Activated naive CD8-positive, alpha-beta T cell treated with anti-CD3 and anti-CD28 coated beads for 36 hours (primary cell): ENCODE measurements around the gene LRRC32. TPM values are rescaled to one million over a fixed set of nuclear protein-coding genes. Genes with fewer than 3 reads are reported as not detected.
"Not testable (repeated sequence)": the region's sequence is repeated elsewhere in the genome, so short reads cannot be mapped to it uniquely, and the experiment has no call there.

Source experiments
- DNase-seq: peaks from one replicate; pipeline ENCODE4 v3.0.0; 2021
- H3K27ac Mint-ChIP-seq: one replicate; pipeline ENCODE4 v1.8.0; 2022; ENCODE audit warnings: mild to moderate bottlenecking, moderate library complexity, mixed read lengths
- H3K27me3 Mint-ChIP-seq: one replicate; pipeline ENCODE4 v1.8.0; 2022; ENCODE audit warnings: mild to moderate bottlenecking, mixed read lengths
- H3K36me3 Mint-ChIP-seq: one replicate; pipeline ENCODE4 v1.8.0; 2021; ENCODE audit warnings: mild to moderate bottlenecking, mixed read lengths
- H3K4me1 Mint-ChIP-seq: one replicate; pipeline ENCODE4 v1.8.0; 2021; ENCODE audit warnings: mixed read lengths
- H3K4me3 Mint-ChIP-seq: one replicate; pipeline ENCODE4 v1.8.0; 2022; ENCODE audit warnings: mild to moderate bottlenecking, moderate library complexity, mixed read lengths
- H3K9me3 Mint-ChIP-seq: one replicate; pipeline ENCODE4 v1.8.0; 2022; ENCODE audit warnings: mixed read lengths
- total RNA-seq, 2 experiments: library from RNA; stranded (reverse); gene quantifications; one replicate each; pipeline ENCODE4 v1.2.3, GENCODE V29; 2021

LRRC32 gene
- total RNA-seq, 2 experiments from 2014 or later = 11.5 to 12.1 TPM

- no peak for DNase-seq
- Mint-ChIP-seq H3K9me3 (no peaks in the 10 kb centered on the region), H3K4me3 (no peak overlapping the region), H3K27ac (no peak overlapping the region), H3K36me3 (no peaks in the 10 kb centered on the region), H3K4me1 (no peaks in the 10 kb centered on the region), H3K27me3 (peaks cover 8% of the 10 kb centered on the region)
These were observed 13.1 kb downstream of the LRRC32 start for GRCh38 chr11:76657187-76658170.

GRCh38 chr11:76656571-76657081 is 13.9 kb downstream of the LRRC32 start:
- Mint-ChIP-seq H3K9me3 (no peaks in the 10 kb centered on the region), H3K27me3 (peaks cover 13% of the 10 kb centered on the region), H3K4me1 (no peaks in the 10 kb centered on the region), H3K4me3 (no peak overlapping the region), H3K36me3 (no peaks in the 10 kb centered on the region), H3K27ac (no peak overlapping the region)
- no peak for DNase-seq

- H3K4me3 Mint-ChIP-seq = no peak overlapping the region
- no peaks in the 10 kb centered on the region for H3K9me3 Mint-ChIP-seq
- no peak for DNase-seq
- no peak overlapping the region for H3K27ac Mint-ChIP-seq
- H3K4me1 Mint-ChIP-seq = no peaks in the 10 kb centered on the region
- H3K36me3 Mint-ChIP-seq = no peaks in the 10 kb centered on the region
- H3K27me3 Mint-ChIP-seq = peaks cover 16% of the 10 kb centered on the region
These were observed 14.5 kb downstream of the LRRC32 start for GRCh38 chr11:76656050-76656531.

GRCh38 chr11:76655501-76656049 is 15.0 kb downstream of the LRRC32 start:
- H3K9me3 Mint-ChIP-seq = no peaks in the 10 kb centered on the region
- H3K27ac Mint-ChIP-seq = no peak overlapping the region
- H3K27me3 Mint-ChIP-seq = peaks cover 18% of the 10 kb centered on the region

GRCh38 chr11:76654980-76655379 is 15.6 kb downstream of the LRRC32 start:
- H3K27me3 Mint-ChIP-seq = peaks cover 21% of the 10 kb centered on the region
- H3K36me3 Mint-ChIP-seq = no peaks in the 10 kb centered on the region
- no peak overlapping the region for H3K27ac Mint-ChIP-seq
- no peak overlapping the region for H3K4me3 Mint-ChIP-seq
- H3K4me1 Mint-ChIP-seq = no peaks in the 10 kb centered on the region
- H3K9me3 Mint-ChIP-seq = no peaks in the 10 kb centered on the region
- DNase-seq = no peak

More at GRCh38 chr11:76655501-76656049, 15.0 kb downstream of the LRRC32 start:
- no peaks in the 10 kb centered on the region for H3K36me3 Mint-ChIP-seq
- no peak for DNase-seq
- H3K4me1 Mint-ChIP-seq = no peaks in the 10 kb centered on the region
- H3K4me3 Mint-ChIP-seq = no peak overlapping the region

GRCh38 chr11:76654298-76654851 is 16.2 kb downstream of the LRRC32 start:
- H3K4me3 Mint-ChIP-seq = no peak overlapping the region
- peaks cover 25% of the 10 kb centered on the region for H3K27me3 Mint-ChIP-seq
- no peaks in the 10 kb centered on the region for H3K4me1 Mint-ChIP-seq
- no peak overlapping the region for H3K27ac Mint-ChIP-seq
- no peak for DNase-seq
- no peaks in the 10 kb centered on the region for H3K9me3 Mint-ChIP-seq
- H3K36me3 Mint-ChIP-seq = no peaks in the 10 kb centered on the region

GRCh38 chr11:76653674-76654284 is 16.8 kb downstream of the LRRC32 start:
- no peaks in the 10 kb centered on the region for H3K36me3 Mint-ChIP-seq
- H3K27me3 Mint-ChIP-seq = peaks cover 30% of the 10 kb centered on the region
- no peaks in the 10 kb centered on the region for H3K9me3 Mint-ChIP-seq
- no peak overlapping the region for H3K4me3 Mint-ChIP-seq
- H3K4me1 Mint-ChIP-seq = no peaks in the 10 kb centered on the region
- no peak overlapping the region for H3K27ac Mint-ChIP-seq
- DNase-seq = no peak

- H3K27ac Mint-ChIP-seq = no peak overlapping the region
- no peaks in the 10 kb centered on the region for H3K36me3 Mint-ChIP-seq
- H3K4me3 Mint-ChIP-seq = no peak overlapping the region
- no peaks in the 10 kb centered on the region for H3K9me3 Mint-ChIP-seq
- H3K27me3 Mint-ChIP-seq = peaks cover 35% of the 10 kb centered on the region
- no peak for DNase-seq
- no peaks in the 10 kb centered on the region for H3K4me1 Mint-ChIP-seq
These were observed 17.4 kb downstream of the LRRC32 start for GRCh38 chr11:76653012-76653673.

- H3K4me1 Mint-ChIP-seq = no peaks in the 10 kb centered on the region
- peaks cover 9% of the 10 kb centered on the region for H3K9me3 Mint-ChIP-seq
- no peak overlapping the region for H3K27ac Mint-ChIP-seq
- no peak for DNase-seq
- no peak overlapping the region for H3K4me3 Mint-ChIP-seq
- peaks cover 3% of the 10 kb centered on the region for H3K36me3 Mint-ChIP-seq
- peaks cover 50% of the 10 kb centered on the region for H3K27me3 Mint-ChIP-seq
These were observed 20.6 kb downstream of the LRRC32 start for GRCh38 chr11:76649851-76650372.

- DNase-seq = no peak
- H3K27me3 Mint-ChIP-seq = peaks cover 58% of the 10 kb centered on the region
- H3K9me3 Mint-ChIP-seq = peaks cover 9% of the 10 kb centered on the region
- H3K27ac Mint-ChIP-seq = no peak overlapping the region
- no peak overlapping the region for H3K4me3 Mint-ChIP-seq
- peaks cover 7% of the 10 kb centered on the region for H3K4me1 Mint-ChIP-seq
- H3K36me3 Mint-ChIP-seq = peaks cover 3% of the 10 kb centered on the region
These were observed 21.5 kb downstream of the LRRC32 start for GRCh38 chr11:76649011-76649410.

- H3K9me3 Mint-ChIP-seq = peaks cover 9% of the 10 kb centered on the region
- H3K27ac Mint-ChIP-seq = no peak overlapping the region
- peaks cover 3% of the 10 kb centered on the region for H3K36me3 Mint-ChIP-seq
- H3K27me3 Mint-ChIP-seq = peaks cover 63% of the 10 kb centered on the region
- H3K4me1 Mint-ChIP-seq = peaks cover 12% of the 10 kb centered on the region
- no peak for DNase-seq
- no peak overlapping the region for H3K4me3 Mint-ChIP-seq
These were observed 22.5 kb downstream of the LRRC32 start for GRCh38 chr11:76648061-76648460.

GRCh38 chr11:76646882-76647534 is 23.5 kb downstream of the LRRC32 start:
- Mint-ChIP-seq H3K27me3 (peaks cover 64% of the 10 kb centered on the region), H3K27ac (no peak overlapping the region), H3K4me1 (peaks cover 20% of the 10 kb centered on the region), H3K4me3 (no peak overlapping the region), H3K36me3 (peaks cover 3% of the 10 kb centered on the region), H3K9me3 (peaks cover 9% of the 10 kb centered on the region)
- DNase-seq = no peak

GRCh38 chr11:76644591-76644990 is 26.0 kb downstream of the LRRC32 start:
- Mint-ChIP-seq H3K9me3 (peaks cover 9% of the 10 kb centered on the region), H3K27me3 (peaks cover 58% of the 10 kb centered on the region), H3K27ac (no peak overlapping the region), H3K4me1 (peaks cover 26% of the 10 kb centered on the region), H3K4me3 (no peak overlapping the region), H3K36me3 (peaks cover 3% of the 10 kb centered on the region)
- DNase-seq = no peak

- H3K27ac Mint-ChIP-seq, DNase-seq: not testable (repeated sequence)
- H3K27me3 Mint-ChIP-seq = peaks cover 58% of the 10 kb centered on the region
These were observed 26.8 kb downstream of the LRRC32 start for GRCh38 chr11:76643711-76644110.

More at GRCh38 chr11:76643711-76644110, 26.8 kb downstream of the LRRC32 start:
- H3K4me1 Mint-ChIP-seq = peaks cover 26% of the 10 kb centered on the region
- not testable (repeated sequence) for H3K4me3 Mint-ChIP-seq, H3K36me3 Mint-ChIP-seq, H3K9me3 Mint-ChIP-seq
